K562 (cell line): ENCODE results near the gene FAM110D. TPM values are rescaled to one million over a fixed set of nuclear protein-coding genes. Genes with fewer than 3 reads are reported as not detected.

Experiments
- ATAC-seq: fragments of 200-7000 bp; cut with Tn5 transposase; 3 replicates; pipeline ENCODE4 v1.9.1; 2020; ENCODE audit warnings: moderate library complexity
- BruUV-seq: library from RNA; stranded (reverse); fragments of 400-500 nt; replicated peaks from 2 replicates; lab custom pipeline; 2021; lab: Mats Ljungman, UMichigan
- CTCF ChIA-PET: fragments of 300-600 bp; formaldehyde crosslinking; extraction: SDS; loops from one replicate; lab custom pipeline; 2021; ENCODE audit warnings: low intra/inter-chr PET ratio; lab: Yijun Ruan, JAX
- POLR2A ChIA-PET: fragments of 300-600, 350-650 bp; sonication (Branson Sonifier 250); formaldehyde crosslinking; extraction: SDS; loops from one replicate; lab custom pipeline; 2021; ENCODE audit warnings: antibody characterized with exemption, inconsistent platforms; lab: Yijun Ruan, JAX
- DNase-seq, 4 experiments: peaks; one replicate each; pipeline versions ENCODE4 v3.0.0 to v3.0.0-alpha.2; 2011 to 2018; ENCODE audit warnings: low spot score in 3 of 4, mixed read lengths in 3 of 4; ENCODE audit errors: extremely low read depth in 1 of 4
- FAIRE-seq: peaks from 2 replicates; lab custom pipeline; 2011; peaks lifted over from hg19 to GRCh38; lab: Jason Lieb, UNC
- H2AFZ ChIP-seq: 2 replicates; pipeline ENCODE4 v1.6.0; 2011; ENCODE audit warnings: low read depth, low read length, control low read depth, inconsistent platforms
- H3K27ac ChIP-seq: fragments of 200-600 bp; 3 replicates; pipeline ENCODE4 v1.8.0; 2011; ENCODE audit warnings: low read depth, mild to moderate bottlenecking, control low read depth, inconsistent platforms, low read length, moderate library complexity, mixed read lengths; ENCODE audit errors: extremely low read depth
- H3K27me3 ChIP-seq, 2 experiments: fragments of 300-600 bp in 1 of 2; 2 replicates in 1 of 2; 3 replicates in 1 of 2; pipeline versions ENCODE4 v1.6.0 to v1.8.0; 2011; ENCODE audit warnings: inconsistent platforms in 2 of 2, low read length in 2 of 2, mild to moderate bottlenecking in 1 of 2, mixed read lengths in 1 of 2, moderate library complexity in 1 of 2; ENCODE audit not compliant: control insufficient read depth in 2 of 2, insufficient read depth in 2 of 2
- H3K36me3 ChIP-seq: fragments of 300-600 bp; 3 replicates; pipeline ENCODE4 v1.8.0; 2011; ENCODE audit warnings: mild to moderate bottlenecking, low read length, inconsistent platforms; ENCODE audit not compliant: control insufficient read depth, insufficient read depth
- H3K4me1 ChIP-seq, 2 experiments: fragments of 200-600 bp in 1 of 2; replicated peaks in 1 of 2; 2 replicates in 1 of 2; 3 replicates in 1 of 2; pipeline versions ENCODE4 v1.5.1 to v1.8.0; 2011; ENCODE audit warnings: inconsistent platforms in 2 of 2, low read length in 2 of 2, mild to moderate bottlenecking in 1 of 2, mixed read lengths in 1 of 2, moderate library complexity in 1 of 2; ENCODE audit not compliant: control insufficient read depth in 2 of 2, insufficient read depth in 2 of 2
- H3K4me2 ChIP-seq: 2 replicates; pipeline ENCODE4 v1.6.1; 2011; ENCODE audit warnings: low read length, control low read depth, inconsistent platforms, mixed read lengths; ENCODE audit not compliant: insufficient read depth
- H3K4me3 ChIP-seq: fragments of 200-600 bp; sonication (generic), shearing (Covaris generic); 2 replicates; pipeline ENCODE4 v1.5.1; 2016; ENCODE audit warnings: control low read depth, inconsistent platforms
- H3K79me2 ChIP-seq: fragments of 200-600 bp; 3 replicates; pipeline ENCODE4 v1.8.0; 2011; ENCODE audit warnings: low read length, inconsistent platforms; ENCODE audit not compliant: control insufficient read depth, insufficient read depth
- H3K9ac ChIP-seq, 2 experiments: 2 replicates each; pipeline versions ENCODE4 v1.6.0 to v1.6.1; 2011; ENCODE audit warnings: low read depth in 2 of 2, low read length in 2 of 2, control low read depth in 1 of 2, inconsistent platforms in 1 of 2, mild to moderate bottlenecking in 1 of 2, mixed read lengths in 1 of 2; ENCODE audit not compliant: insufficient read depth in 1 of 2
- H3K9me1 ChIP-seq: one replicate; pipeline ENCODE4 v1.6.0; 2011; ENCODE audit warnings: inconsistent platforms, mild to moderate bottlenecking, low read length, moderate library complexity; ENCODE audit not compliant: control insufficient read depth, insufficient read depth
- H3K9me3 ChIP-seq: replicated peaks from 2 replicates; pipeline ENCODE4 v1.5.1; 2011; ENCODE audit warnings: low read depth, low read length, inconsistent platforms; ENCODE audit not compliant: control insufficient read depth, insufficient read depth
- H4K20me1 ChIP-seq: replicated peaks from 2 replicates; pipeline ENCODE4 v1.6.1; 2011; ENCODE audit warnings: low read length, inconsistent platforms, mixed read lengths; ENCODE audit not compliant: control insufficient read depth, insufficient read depth
- DMBX1 ChIP-seq: fragments of 250-450 bp; sonication (Bioruptor Pico); IDR thresholded peaks from 2 replicates; pipeline ENCODE4 v1.8.0; 2022; ENCODE audit warnings: inconsistent platforms, mild to moderate bottlenecking, moderate library complexity, borderline replicate concordance
- E2F1 ChIP-seq: sonication (generic); formaldehyde crosslinking; IDR thresholded peaks from 2 replicates; pipeline ENCODE4 v1.8.1; 2023; ENCODE audit warnings: mild to moderate bottlenecking, missing genetic modification reagents, moderate library complexity
- FOXP1 ChIP-seq: sonication (generic); formaldehyde crosslinking; IDR thresholded peaks from 2 replicates; pipeline ENCODE4 v1.8.0; 2022; ENCODE audit warnings: mild to moderate bottlenecking, missing genetic modification reagents
- KDM4B ChIP-seq, 2 experiments: fragments of 450-650 bp in 1 of 2; sonication (generic) in 1 of 2; IDR thresholded peaks; 2 replicates each; pipeline ENCODE4 v1.6.1; 2016 to 2017; ENCODE audit warnings: borderline replicate concordance in 2 of 2, antibody characterized with exemption in 1 of 2, low read depth in 1 of 2, mild to moderate bottlenecking in 1 of 2
- NFXL1 ChIP-seq: fragments of 450-650 bp; formaldehyde crosslinking; IDR thresholded peaks from 2 replicates; pipeline ENCODE4 v1.4.0; 2021; ENCODE audit warnings: mild to moderate bottlenecking
- PTTG1 ChIP-seq: fragments of 450-650 bp; IDR thresholded peaks from 2 replicates; pipeline ENCODE4 v1.6.1; 2016; ENCODE audit warnings: low read depth, mild to moderate bottlenecking, missing genetic modification characterization, missing compliant biosample characterization
- RBM15 ChIP-seq: fragments of 200-400 bp; formaldehyde crosslinking; IDR thresholded peaks from 2 replicates; pipeline ENCODE4 v1.6.1; 2018; ENCODE audit warnings: mild to moderate bottlenecking, low read length, moderate library complexity; ENCODE audit not compliant: insufficient read depth
- TSHZ1 ChIP-seq: fragments of 250-450 bp; sonication (Bioruptor Pico); IDR thresholded peaks from 2 replicates; pipeline ENCODE4 v1.4.0; 2020; ENCODE audit warnings: mild to moderate bottlenecking, moderate library complexity
- ZKSCAN1 ChIP-seq: fragments of 150-350 bp; IDR thresholded peaks from 2 replicates; pipeline ENCODE4 v1.6.1; 2016; ENCODE audit warnings: low read depth, low read length
- ZNF431 ChIP-seq: sonication (generic); formaldehyde crosslinking; IDR thresholded peaks from 2 replicates; pipeline ENCODE4 v1.8.0; 2022; ENCODE audit warnings: mild to moderate bottlenecking, missing genetic modification reagents
- ZNF583 ChIP-seq: fragments of 250-450 bp; sonication (Bioruptor Pico); IDR thresholded peaks from 2 replicates; pipeline ENCODE4 v1.4.0; 2020
- ZNF584 ChIP-seq: fragments of 200-800 bp; sonication (Bioruptor generic); IDR thresholded peaks from 2 replicates; pipeline ENCODE4 v1.6.1; 2016; ENCODE audit warnings: low read depth, mild to moderate bottlenecking, missing genetic modification characterization, missing compliant biosample characterization
- WGBS: fragments of 100-300 bp; shearing (Covaris generic); methylation state at CpG from one replicate; pipeline ENCODE4 v1.1.6; 2016; ENCODE audit warnings: low coverage, mixed read lengths; ENCODE audit not compliant: insufficient coverage; ENCODE audit errors: missing lambda C conversion rate; 5-methylcytosine and 5-hydroxymethylcytosine counted together
- in situ Hi-C: fragments of 300-500 bp; cut with MboI; formaldehyde crosslinking; loops from 4 replicates; pipeline ENCODE4 v1.15.0; 2018; ENCODE audit warnings: inconsistent platforms, mixed read lengths
- intact Hi-C: fragments of 100-400 bp; cut with micrococcal nuclease; formaldehyde crosslinking; loops from 2 replicates; pipeline ENCODE4 v1.14.2; 2022
- polyA plus RNA-seq, 8 experiments: library from polyadenylated mRNA; depleted of rRNA in 4 of 8; stranded (reverse) in 5 of 8; unstranded in 3 of 8; fragments of >200 nt; fragmentation: Nextera tagmentation in 2 of 8; fragmentation: Illumina TruSeq in 1 of 8; extraction: Ambion mirVana in 2 of 8; extraction: Trizol in 1 of 8; gene quantifications; 2 replicates each; pipeline versions ENCODE4 v1.2.1 to v1.2.3, GENCODE V29; 2011 to 2014; ENCODE audit warnings: inconsistent platforms in 1 of 8, missing spikeins in 1 of 8
- total RNA-seq, 7 experiments: library from RNA; depleted of rRNA in 6 of 7; stranded (reverse); fragments of >200 nt in 6 of 7; fragmentation: Illumina TruSeq in 2 of 7; extraction: Trizol in 2 of 7; gene quantifications; 2 replicates each; pipeline versions ENCODE4 v1.2.1 to v1.2.3, GENCODE V29; 2011 to 2021; ENCODE audit warnings: low replicate concordance in 1 of 7
- TF ChIP-seq, protein P1 (sequence below), 2 experiments: fragments of 150-350 bp in 1 of 2; IDR thresholded peaks; 2 replicates each; pipeline ENCODE4 v1.6.1; 2012 to 2016; ENCODE audit warnings: low read depth in 2 of 2, low read length in 2 of 2, mild to moderate bottlenecking in 1 of 2, moderate library complexity in 1 of 2

FAM110D gene
- total and polyA plus RNA-seq, 9 of the 15 experiments (the other 6 are each of a cell fraction or from before 2014, with no cell fraction given) = 0.04 to 1.1 (median 0.33) TPM

DNA sequence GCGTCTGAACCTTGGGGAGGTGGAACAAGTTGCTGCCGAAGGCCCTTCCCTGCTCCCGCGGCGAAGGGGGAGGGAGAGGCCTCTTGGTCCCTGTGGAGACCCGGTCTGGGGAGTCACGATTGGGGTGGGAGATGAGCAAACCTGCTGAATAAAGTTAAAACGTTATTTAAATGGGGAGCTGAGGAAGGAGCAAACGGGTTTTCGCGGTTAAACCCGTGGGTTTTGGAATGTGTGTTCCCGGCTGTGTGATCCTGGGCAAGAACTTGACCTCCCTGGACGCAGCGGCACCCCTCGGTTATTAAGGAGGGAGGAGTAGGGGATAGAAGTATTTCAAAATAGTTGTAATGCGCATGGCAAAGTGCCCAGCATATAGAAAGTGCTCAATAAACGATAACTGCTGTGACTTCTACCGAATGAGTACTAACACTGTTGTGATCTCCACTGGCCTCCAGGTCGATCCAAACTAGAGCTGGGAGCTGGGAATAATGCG is 3.4 kb downstream of the FAM110D start:
- Histone ChIP-seq H3K4me1 (peaks cover 29 to 55% of the 10 kb centered on the region in 2 experiments), H3K9me3 (no peaks in the 10 kb centered on the region), H3K9me1 (no peaks in the 10 kb centered on the region), H3K4me3 (peak overlapping the region; percentile 43), H4K20me1 (no peaks in the 10 kb centered on the region), H3K27ac (peak overlapping the region; percentile 80), H3K36me3 (no peaks in the 10 kb centered on the region), H3K4me2 (peak overlapping the region; percentile 87), H3K9ac (peak overlapping the region; percentile 78 to 95), H3K27me3 (no peaks in the 10 kb centered on the region), H3K79me2 (no peaks in the 10 kb centered on the region; the same call in 2 of the 3 replicates), H2AFZ (peak overlapping the region; percentile 99)
- no peak for ATAC-seq
- 31% methylated on average over 21 of the region's 21 CpGs for WGBS
- ChIA-PET POLR2A (interaction anchor here (0.5 to 1.8 kb wide), 5 partner anchors 17 to 192 kb away, joined by 3 to 5 read pairs (median 4); partner anchors contain the start of gene CRYBG2), CTCF (interaction anchor here (0.5 to 2.6 kb wide), 7 partner anchors 17 to 148 kb away, joined by 3 to 26 read pairs (median 4); no protein-coding TSS in a partner anchor)
- TSS peak; percentile 87 for BruUV-seq
- FAIRE-seq = peak; percentile 79
- intact Hi-C loops (loop anchor here (1.0 kb wide), 1 partner anchor 57 kb away; no protein-coding TSS in a partner anchor), in situ Hi-C loops (no loop called here)
- DNase-seq = no peak
- TF ChIP-seq TSHZ1 (CRISPR knock-in tag) = no peak
- no peak for TF ChIP-seq E2F1 (CRISPR knock-in tag)
- TF ChIP-seq RBM15 = no peak
- no peak for TF ChIP-seq PTTG1 (tag)
- TF ChIP-seq ZNF584 (CRISPR knock-in tag) = no peak
- TF ChIP-seq, protein P1, sequence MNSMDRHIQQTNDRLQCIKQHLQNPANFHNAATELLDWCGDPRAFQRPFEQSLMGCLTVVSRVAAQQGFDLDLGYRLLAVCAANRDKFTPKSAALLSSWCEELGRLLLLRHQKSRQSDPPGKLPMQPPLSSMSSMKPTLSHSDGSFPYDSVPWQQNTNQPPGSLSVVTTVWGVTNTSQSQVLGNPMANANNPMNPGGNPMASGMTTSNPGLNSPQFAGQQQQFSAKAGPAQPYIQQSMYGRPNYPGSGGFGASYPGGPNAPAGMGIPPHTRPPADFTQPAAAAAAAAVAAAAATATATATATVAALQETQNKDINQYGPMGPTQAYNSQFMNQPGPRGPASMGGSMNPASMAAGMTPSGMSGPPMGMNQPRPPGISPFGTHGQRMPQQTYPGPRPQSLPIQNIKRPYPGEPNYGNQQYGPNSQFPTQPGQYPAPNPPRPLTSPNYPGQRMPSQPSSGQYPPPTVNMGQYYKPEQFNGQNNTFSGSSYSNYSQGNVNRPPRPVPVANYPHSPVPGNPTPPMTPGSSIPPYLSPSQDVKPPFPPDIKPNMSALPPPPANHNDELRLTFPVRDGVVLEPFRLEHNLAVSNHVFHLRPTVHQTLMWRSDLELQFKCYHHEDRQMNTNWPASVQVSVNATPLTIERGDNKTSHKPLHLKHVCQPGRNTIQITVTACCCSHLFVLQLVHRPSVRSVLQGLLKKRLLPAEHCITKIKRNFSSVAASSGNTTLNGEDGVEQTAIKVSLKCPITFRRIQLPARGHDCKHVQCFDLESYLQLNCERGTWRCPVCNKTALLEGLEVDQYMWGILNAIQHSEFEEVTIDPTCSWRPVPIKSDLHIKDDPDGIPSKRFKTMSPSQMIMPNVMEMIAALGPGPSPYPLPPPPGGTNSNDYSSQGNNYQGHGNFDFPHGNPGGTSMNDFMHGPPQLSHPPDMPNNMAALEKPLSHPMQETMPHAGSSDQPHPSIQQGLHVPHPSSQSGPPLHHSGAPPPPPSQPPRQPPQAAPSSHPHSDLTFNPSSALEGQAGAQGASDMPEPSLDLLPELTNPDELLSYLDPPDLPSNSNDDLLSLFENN (IDR thresholded peaks at IDR 0.05; ENCODE audit: low read depth in 2 of 2, low read length in 2 of 2) = no peak
- TF ChIP-seq KDM4B (IDR thresholded peaks at IDR 0.05; ENCODE audit: borderline replicate concordance in 2 of 2, low read depth in 1 of 2) = no peak
- no peak for TF ChIP-seq ZNF583 (CRISPR knock-in tag)
- TF ChIP-seq ZKSCAN1 = no peak
- TF ChIP-seq ZNF431 (CRISPR knock-in tag) = no peak
- TF ChIP-seq NFXL1 = no peak
- TF ChIP-seq FOXP1 = no peak
- TF ChIP-seq DMBX1 (CRISPR knock-in tag) = no peak
